Esophagus squamous epithelium (tissue), 4 donors: ENCODE measurements around the gene CDH11.

ENCODE experiments used
- CTCF ChIP-seq, 6 experiments: fragments of 450-650 bp in 4 of 6; fragments of 200-600 bp in 2 of 6; sonication (generic) in 2 of 6; IDR thresholded peaks; one replicate each; pipeline ENCODE4 v1.5.1; 2016 to 2019; ENCODE audit warnings: antibody characterized with exemption in 6 of 6, mild to moderate bottlenecking in 4 of 6, moderate library complexity in 4 of 6
- POLR2A ChIP-seq, 4 donors: fragments of 450-650 bp; IDR thresholded peaks; one replicate each; pipeline ENCODE4 v1.6.1; 2017; ENCODE audit warnings: antibody characterized with exemption in 4 of 4, mild to moderate bottlenecking in 4 of 4, moderate library complexity in 3 of 4

- no peak for TF ChIP-seq CTCF (IDR thresholded peaks at IDR 0.05)
- no peak for TF ChIP-seq POLR2A (IDR thresholded peaks at IDR 0.05)
Measured at GRCh38 chr16:64898159-64898558, 223.7 kb downstream of the CDH11 start.
